Calu3 (cell line): ENCODE measurements around the gene EXD3. TPM values are rescaled to one million over a fixed set of nuclear protein-coding genes. Genes with fewer than 3 reads are reported as not detected.

Experiments
- BruUV-seq: library from RNA; stranded (reverse); fragments of 400-500 nt; replicated peaks from 2 replicates; lab custom pipeline; 2021; lab: Mats Ljungman, UMichigan
- CTCF ChIA-PET: fragments of 300-600 bp; sonication (Branson Sonifier 250); formaldehyde crosslinking; loops from one replicate; lab custom pipeline; 2022; ENCODE audit warnings: antibody characterized with exemption; lab: Charles Lee
- DNase-seq: peaks from one replicate; pipeline ENCODE4 v3.0.0; 2022
- H3K27ac Mint-ChIP-seq: one replicate; pipeline ENCODE4 v1.8.0; 2022; ENCODE audit warnings: mixed read lengths; ENCODE audit not compliant: unreplicated experiment
- H3K27me3 Mint-ChIP-seq: one replicate; pipeline ENCODE4 v1.8.0; 2022; ENCODE audit warnings: mixed read lengths; ENCODE audit not compliant: unreplicated experiment
- H3K36me3 Mint-ChIP-seq: one replicate; pipeline ENCODE4 v1.8.0; 2022; ENCODE audit warnings: mild to moderate bottlenecking, moderate library complexity, mixed read lengths; ENCODE audit not compliant: insufficient read depth, unreplicated experiment
- H3K4me1 Mint-ChIP-seq: one replicate; pipeline ENCODE4 v1.8.0; 2022; ENCODE audit warnings: mild to moderate bottlenecking, low read depth, mixed read lengths; ENCODE audit not compliant: unreplicated experiment
- H3K4me3 Mint-ChIP-seq: one replicate; pipeline ENCODE4 v1.8.0; 2022; ENCODE audit warnings: mild to moderate bottlenecking, low read depth, moderate library complexity, mixed read lengths; ENCODE audit not compliant: unreplicated experiment
- H3K9me3 Mint-ChIP-seq: one replicate; pipeline ENCODE4 v1.8.0; 2022; ENCODE audit warnings: low read depth, mixed read lengths; ENCODE audit not compliant: unreplicated experiment
- CTCF ChIP-seq: fragments of 200-600 bp; IDR thresholded peaks from one replicate; pipeline ENCODE4 v1.8.0; 2022; ENCODE audit warnings: antibody characterized with exemption; ENCODE audit not compliant: unreplicated experiment
- intact Hi-C: fragments of 100-400 bp; cut with micrococcal nuclease; formaldehyde crosslinking; loops from one replicate; pipeline ENCODE4 v1.10.0; 2022; ENCODE audit not compliant: unreplicated experiment
- total RNA-seq: library from RNA; stranded (reverse); gene quantifications from 2 replicates; pipeline ENCODE4 v1.2.3, GENCODE V29; 2022

The EXD3 gene
- total RNA-seq, 1 experiment from 2014 or later = 13.2 TPM

DNA sequence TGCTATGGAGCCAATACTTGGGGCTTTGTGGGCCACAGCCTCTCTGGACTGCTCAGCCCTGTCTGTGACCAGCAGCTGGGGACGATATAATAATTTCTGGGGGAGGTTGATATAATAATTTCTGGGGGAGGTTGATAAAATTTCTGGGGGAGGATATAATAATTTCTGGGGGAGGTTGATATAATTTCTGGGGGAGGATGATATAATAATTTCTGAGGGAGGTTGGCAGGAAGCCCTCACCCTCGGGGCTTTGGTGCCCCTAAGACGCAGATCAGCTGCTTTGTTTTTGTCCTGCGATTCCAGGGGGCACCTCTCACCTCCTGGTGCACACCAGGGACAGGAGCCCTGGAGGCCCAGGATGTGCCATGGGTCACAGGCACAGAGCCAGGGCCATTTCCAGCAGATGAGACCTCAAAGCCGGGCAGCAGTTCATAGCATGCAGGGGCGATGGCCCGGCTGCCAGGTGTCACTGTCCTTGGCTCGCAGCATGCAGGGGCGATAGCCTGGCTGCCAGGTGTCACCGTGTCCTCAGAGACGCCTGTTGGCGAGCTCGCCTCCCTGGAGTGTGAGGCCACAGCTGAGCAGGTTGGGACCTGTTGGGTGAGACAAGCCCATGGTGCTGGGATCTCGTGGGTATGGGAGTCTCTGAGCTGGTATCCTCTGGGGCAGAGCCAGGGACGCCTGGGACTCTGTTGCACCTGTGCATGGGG lies 149.2 kb downstream of the EXD3 start:
- Mint-ChIP-seq H3K9me3 (no peaks in the 10 kb centered on the region), H3K4me1 (peaks cover 23% of the 10 kb centered on the region), H3K27me3 (no peaks in the 10 kb centered on the region), H3K4me3 (no peak overlapping the region), H3K27ac (no peak overlapping the region), H3K36me3 (peaks cover 70% of the 10 kb centered on the region)
- intact Hi-C loops = no loop called here
- no peak for TF ChIP-seq CTCF
- CTCF ChIA-PET = interaction anchor here (0.5 kb wide), 1 partner anchor 256 kb away, joined by 3 read pairs; no protein-coding TSS in a partner anchor
- BruUV-seq = no TSS peak
- no peak for DNase-seq

GRCh38 chr9:137273095-137273490 lies 149.9 kb downstream of the EXD3 start:
- Mint-ChIP-seq H3K4me3 (no peak overlapping the region), H3K27ac (no peak overlapping the region), H3K27me3 (no peaks in the 10 kb centered on the region), H3K36me3 (peaks cover 72% of the 10 kb centered on the region), H3K9me3 (no peaks in the 10 kb centered on the region), H3K4me1 (peaks cover 29% of the 10 kb centered on the region)
- no TSS peak for BruUV-seq
- no peak for DNase-seq
- no peak for TF ChIP-seq CTCF
- intact Hi-C loops = no loop called here
- CTCF ChIA-PET = interaction anchor here (0.5 kb wide), 1 partner anchor 271 kb away, joined by 3 read pairs; no protein-coding TSS in a partner anchor

GRCh38 chr9:137272241-137273094 lies 150.5 kb downstream of the EXD3 start:
- intact Hi-C loops = no loop called here
- peaks cover 66% of the 10 kb centered on the region for H3K36me3 Mint-ChIP-seq
- no peak overlapping the region for H3K27ac Mint-ChIP-seq
- peaks cover 29% of the 10 kb centered on the region for H3K4me1 Mint-ChIP-seq
- CTCF ChIA-PET = interaction anchor here (0.5 kb wide), 1 partner anchor 271 kb away, joined by 3 read pairs; no protein-coding TSS in a partner anchor
- BruUV-seq = no TSS peak
- H3K4me3 Mint-ChIP-seq = no peak overlapping the region
- no peak for TF ChIP-seq CTCF
- no peaks in the 10 kb centered on the region for H3K27me3 Mint-ChIP-seq
- H3K9me3 Mint-ChIP-seq = no peaks in the 10 kb centered on the region
- no peak for DNase-seq

GRCh38 chr9:137271696-137272076 lies 151.3 kb downstream of the EXD3 start:
- Mint-ChIP-seq H3K36me3 (peaks cover 62% of the 10 kb centered on the region), H3K4me3 (no peak overlapping the region), H3K27me3 (no peaks in the 10 kb centered on the region), H3K27ac (no peak overlapping the region), H3K4me1 (peaks cover 22% of the 10 kb centered on the region), H3K9me3 (no peaks in the 10 kb centered on the region)
- no peak for TF ChIP-seq CTCF
- CTCF ChIA-PET = no interaction called here
- intact Hi-C loops = no loop called here
- DNase-seq = no peak
- BruUV-seq = no TSS peak
